H9 (cell line): Measurements from ENCODE around the gene SLC48A1. TPM values are rescaled to one million over a fixed set of nuclear protein-coding genes. Genes with fewer than 3 reads are reported as not detected.
A peak's percentile ranks its signal among the peaks of the same experiment; 100 is the strongest.

Experiments used
- DNase-seq: peaks from one replicate; pipeline ENCODE4 v3.0.0-alpha.2; 2017
- H2AFZ ChIP-seq: one replicate; pipeline ENCODE4 v1.6.1; 2013; ENCODE audit warnings: mild to moderate bottlenecking, low read length, control low read depth, moderate library complexity
- H2AK5ac ChIP-seq: 2 replicates; pipeline ENCODE4 v1.6.1; 2013; ENCODE audit warnings: low read length, control low read depth, mixed read lengths; ENCODE audit not compliant: insufficient read length
- H2BK120ac ChIP-seq: one replicate; pipeline ENCODE4 v1.6.1; 2013; ENCODE audit warnings: low read depth, mild to moderate bottlenecking, low read length, control low read depth, inconsistent platforms; ENCODE audit not compliant: poor library complexity, severe bottlenecking
- H2BK12ac ChIP-seq: 2 replicates; pipeline ENCODE4 v1.6.1; 2013; ENCODE audit warnings: low read length, control low read depth, mixed read lengths, low read depth; ENCODE audit not compliant: insufficient read length
- H2BK15ac ChIP-seq: 2 replicates; pipeline ENCODE4 v1.6.1; 2013; ENCODE audit warnings: low read depth, low read length, control low read depth
- H2BK20ac ChIP-seq: one replicate; pipeline ENCODE4 v1.6.1; 2013; ENCODE audit warnings: low read depth, mild to moderate bottlenecking, low read length, control low read depth, inconsistent platforms; ENCODE audit not compliant: poor library complexity, severe bottlenecking
- H2BK5ac ChIP-seq: 2 replicates; pipeline ENCODE4 v1.6.1; 2013; ENCODE audit warnings: low read length, control low read depth, mixed read lengths; ENCODE audit not compliant: insufficient read length
- H3K14ac ChIP-seq: 2 replicates; pipeline ENCODE4 v1.6.1; 2013; ENCODE audit warnings: low read length, control low read depth; ENCODE audit not compliant: insufficient read depth
- H3K18ac ChIP-seq: 2 replicates; pipeline ENCODE4 v1.6.1; 2013; ENCODE audit warnings: low read depth, mild to moderate bottlenecking, mixed read lengths, low read length, control low read depth; ENCODE audit not compliant: insufficient read length
- H3K23ac ChIP-seq: 2 replicates; pipeline ENCODE4 v1.6.1; 2013; ENCODE audit warnings: low read length, control low read depth, mixed read lengths, low read depth; ENCODE audit not compliant: insufficient read length
- H3K23me2 ChIP-seq: 2 replicates; pipeline ENCODE4 v1.6.1; 2013; ENCODE audit warnings: low read depth, mild to moderate bottlenecking, mixed read lengths, low read length, control low read depth; ENCODE audit not compliant: insufficient read length, poor library complexity, severe bottlenecking
- H3K27ac ChIP-seq: 2 replicates; pipeline ENCODE4 v1.5.1; 2013; ENCODE audit warnings: low read length, control low read depth, mixed read lengths, low read depth; ENCODE audit not compliant: insufficient read length
- H3K27me3 ChIP-seq: 2 replicates; pipeline ENCODE4 v1.6.1; 2013; ENCODE audit warnings: low read length, control low read depth, inconsistent platforms; ENCODE audit not compliant: insufficient read depth
- H3K4ac ChIP-seq: 2 replicates; pipeline ENCODE4 v1.6.1; 2013; ENCODE audit warnings: low read depth, mild to moderate bottlenecking, control low read depth, inconsistent platforms, low read length, moderate library complexity
- H3K4me1 ChIP-seq: 2 replicates; pipeline ENCODE4 v1.6.1; 2013; ENCODE audit warnings: low read length, control low read depth, inconsistent platforms; ENCODE audit not compliant: insufficient read depth
- H3K4me2 ChIP-seq: 2 replicates; pipeline ENCODE4 v1.6.1; 2013; ENCODE audit warnings: low read length, control low read depth, mixed read lengths; ENCODE audit not compliant: insufficient read length, insufficient read depth
- H3K56ac ChIP-seq: 2 replicates; pipeline ENCODE4 v1.6.1; 2013; ENCODE audit warnings: low read depth, mild to moderate bottlenecking, mixed read lengths, low read length, control low read depth; ENCODE audit not compliant: insufficient read length
- H3K79me1 ChIP-seq: 2 replicates; pipeline ENCODE4 v1.6.1; 2013; ENCODE audit warnings: low read depth, mild to moderate bottlenecking, moderate library complexity, low read length, control low read depth, inconsistent platforms; ENCODE audit not compliant: insufficient read depth, poor library complexity, severe bottlenecking
- H3K79me2 ChIP-seq: 2 replicates; pipeline ENCODE4 v1.6.1; 2013; ENCODE audit warnings: low read length, control low read depth, inconsistent platforms; ENCODE audit not compliant: insufficient read depth
- H3K9ac ChIP-seq: 2 replicates; pipeline ENCODE4 v1.6.1; 2013; ENCODE audit warnings: low read length, control low read depth, mixed read lengths; ENCODE audit not compliant: insufficient read length; ENCODE audit errors: extremely low read depth
- H3K9me3 ChIP-seq: one replicate; pipeline ENCODE4 v1.6.1; 2013; ENCODE audit warnings: low read depth, low read length, inconsistent platforms; ENCODE audit not compliant: control insufficient read depth
- H3T11ph ChIP-seq: one replicate; pipeline ENCODE4 v1.6.1; 2013; ENCODE audit warnings: mild to moderate bottlenecking, low read length, control low read depth, inconsistent platforms
- H4K20me1 ChIP-seq: one replicate; pipeline ENCODE4 v1.6.1; 2013; ENCODE audit not compliant: control insufficient read depth, insufficient read length, insufficient read depth
- H4K5ac ChIP-seq: 2 replicates; pipeline ENCODE4 v1.6.1; 2013; ENCODE audit warnings: low read depth, mild to moderate bottlenecking, mixed read lengths, low read length, control low read depth; ENCODE audit not compliant: insufficient read length
- H4K8ac ChIP-seq: replicated peaks from 2 replicates; pipeline ENCODE4 v1.6.1; 2013; ENCODE audit warnings: low read length, control low read depth, mixed read lengths, low read depth; ENCODE audit not compliant: insufficient read length
- H4K91ac ChIP-seq: 2 replicates; pipeline ENCODE4 v1.6.1; 2013; ENCODE audit warnings: low read depth, mild to moderate bottlenecking, moderate library complexity, mixed read lengths, low read length, control low read depth; ENCODE audit not compliant: insufficient read length
- H3K27ac Mint-ChIP-seq, 3 experiments: 2 replicates in 2 of 3; 3 replicates in 1 of 3; pipeline ENCODE4 v1.8.0; 2020 to 2021; ENCODE audit warnings: mixed read lengths in 3 of 3, mild to moderate bottlenecking in 1 of 3, moderate library complexity in 1 of 3
- H3K27me3 Mint-ChIP-seq: 2 replicates; pipeline ENCODE4 v1.8.0; 2021; ENCODE audit warnings: low read depth, mild to moderate bottlenecking, moderate library complexity, mixed read lengths
- H3K36me3 Mint-ChIP-seq, 3 experiments: 2 replicates in 2 of 3; 3 replicates in 1 of 3; pipeline ENCODE4 v1.8.0; 2020 to 2021; ENCODE audit warnings: low read depth in 3 of 3, mixed read lengths in 3 of 3; ENCODE audit not compliant: insufficient read depth in 1 of 3
- H3K4me1 Mint-ChIP-seq, 2 experiments: 2 replicates each; pipeline ENCODE4 v1.8.0; 2020; ENCODE audit warnings: mixed read lengths in 2 of 2
- H3K4me3 Mint-ChIP-seq, 2 experiments: 2 replicates in 1 of 2; 3 replicates in 1 of 2; pipeline ENCODE4 v1.8.0; 2020 to 2021; ENCODE audit warnings: mild to moderate bottlenecking in 2 of 2, mixed read lengths in 2 of 2, moderate library complexity in 1 of 2
- H3K9me3 Mint-ChIP-seq, 2 experiments: 2 replicates in 1 of 2; 3 replicates in 1 of 2; pipeline ENCODE4 v1.8.0; 2020; ENCODE audit warnings: mild to moderate bottlenecking in 2 of 2, mixed read lengths in 2 of 2, moderate library complexity in 1 of 2
- WGBS: extraction: QIAGEN DNeasy Blood & Tissue Kit; methylation state at CpG from one replicate; pipeline ENCODE4 v1.1.7; 2013; ENCODE audit warnings: missing lambda C conversion rate, low lambda C conversion rate, mixed read lengths; ENCODE audit not compliant: insufficient read length; ENCODE audit errors: extremely low coverage; 5-methylcytosine and 5-hydroxymethylcytosine counted together
- total RNA-seq: library from RNA; stranded (reverse); gene quantifications from 2 replicates; pipeline ENCODE4 v1.2.1, GENCODE V29; 2021
- TF ChIP-seq, protein P1 (sequence below): fragments of 200-600 bp; sonication (generic); conservative IDR thresholded peaks from 3 replicates; pipeline ENCODE4 v1.8.0; 2021; ENCODE audit warnings: antibody characterized with exemption, mild to moderate bottlenecking

Gene SLC48A1
- total RNA-seq, 1 experiment from 2014 or later, result 10.6 TPM

DNA sequence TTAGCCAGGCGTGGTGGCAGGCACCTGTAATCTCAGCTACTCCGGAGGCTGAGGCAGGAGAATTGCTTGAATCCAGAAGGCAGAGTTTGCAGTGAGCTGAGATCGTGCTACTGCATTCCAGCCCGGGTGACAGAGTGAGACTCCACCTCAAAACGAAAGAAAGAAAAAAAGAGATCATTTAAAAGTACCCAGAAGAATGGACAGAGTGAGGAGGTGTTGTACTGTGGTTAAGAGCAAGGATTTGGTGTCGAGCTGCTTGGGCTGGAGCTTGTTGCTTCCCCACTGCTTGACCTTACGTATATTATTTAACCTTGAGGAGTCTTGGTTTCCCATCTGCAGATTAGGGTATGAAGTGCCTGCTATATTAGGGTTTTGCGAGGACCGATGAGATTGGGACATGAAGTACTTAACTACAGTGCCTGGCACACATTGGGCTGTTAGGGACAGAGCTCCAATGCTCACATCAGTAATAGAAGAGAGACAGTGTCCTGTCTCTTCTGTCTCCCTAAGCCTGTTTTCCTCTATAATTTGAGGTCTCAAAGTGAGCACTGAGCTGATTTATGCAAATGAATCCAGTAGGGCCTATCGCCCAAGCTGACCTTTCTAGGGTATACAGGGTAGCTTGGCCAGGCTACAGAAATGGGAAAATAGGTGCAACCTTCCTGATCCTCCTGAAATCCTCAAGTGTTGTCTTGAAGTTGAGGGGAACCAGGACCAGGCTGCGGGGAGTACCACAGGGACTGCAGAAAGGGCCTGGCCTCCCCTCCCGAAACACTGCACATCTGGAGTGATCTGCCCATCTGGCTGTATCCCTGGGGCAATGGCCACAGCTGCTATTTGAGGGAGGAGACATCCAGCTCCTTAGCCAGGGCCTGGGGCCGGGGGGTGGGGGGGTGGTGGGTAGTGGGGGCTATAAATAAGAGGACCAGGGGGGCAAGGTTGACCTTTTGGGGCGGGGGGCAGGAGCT, 55.3 kb downstream of the SLC48A1 start:
- Histone ChIP-seq H3K27ac (no peak overlapping the region), H2BK15ac (0 out of 2 replicates have a peak overlapping the region, but pooled peaks have one; percentile 53), H3K9ac (no peak overlapping the region), H3K56ac (no peak overlapping the region), H4K20me1 (no peaks in the 10 kb centered on the region), H4K5ac (no peak overlapping the region), H3K27me3 (no peaks in the 10 kb centered on the region), H3K79me1 (no peaks in the 10 kb centered on the region), H3K23me2 (no peaks in the 10 kb centered on the region), H3K4ac (no peak overlapping the region), H3K14ac (no peak overlapping the region), H3K18ac (no peak overlapping the region), H2BK120ac (no peak overlapping the region), H3K4me2 (no peak overlapping the region), H2BK20ac (no peak overlapping the region), H4K91ac (no peak overlapping the region), H2BK12ac (no peak overlapping the region), H2AFZ (no peak overlapping the region), H2BK5ac (no peak overlapping the region), H2AK5ac (no peak overlapping the region), H3K23ac (no peak overlapping the region), H3T11ph (no peak overlapping the region), H3K79me2 (no peaks in the 10 kb centered on the region), H4K8ac (no peak overlapping the region), H3K4me1 (0 out of 2 replicates have a peak, but pooled peaks cover 7% of the 10 kb centered on the region), H3K9me3 (no peaks in the 10 kb centered on the region)
- WGBS, result no CpG with 5 or more reads among the region's 14 CpGs
- DNase-seq, result no peak
- Mint-ChIP-seq H3K4me3 (no peak overlapping the region), H3K9me3 (no peaks in the 10 kb centered on the region; a peak in 2 of 5 replicates), H3K36me3 (no peaks in the 10 kb centered on the region), H3K4me1 (peaks cover 26 to 40% of the 10 kb centered on the region in 2 experiments), H3K27me3 (peaks cover under 1% of the 10 kb centered on the region), H3K27ac (0 out of 7 replicates have a peak overlapping the region, but pooled peaks of 1 of the 3 experiments have one; percentile 59)
- TF ChIP-seq, protein P1, sequence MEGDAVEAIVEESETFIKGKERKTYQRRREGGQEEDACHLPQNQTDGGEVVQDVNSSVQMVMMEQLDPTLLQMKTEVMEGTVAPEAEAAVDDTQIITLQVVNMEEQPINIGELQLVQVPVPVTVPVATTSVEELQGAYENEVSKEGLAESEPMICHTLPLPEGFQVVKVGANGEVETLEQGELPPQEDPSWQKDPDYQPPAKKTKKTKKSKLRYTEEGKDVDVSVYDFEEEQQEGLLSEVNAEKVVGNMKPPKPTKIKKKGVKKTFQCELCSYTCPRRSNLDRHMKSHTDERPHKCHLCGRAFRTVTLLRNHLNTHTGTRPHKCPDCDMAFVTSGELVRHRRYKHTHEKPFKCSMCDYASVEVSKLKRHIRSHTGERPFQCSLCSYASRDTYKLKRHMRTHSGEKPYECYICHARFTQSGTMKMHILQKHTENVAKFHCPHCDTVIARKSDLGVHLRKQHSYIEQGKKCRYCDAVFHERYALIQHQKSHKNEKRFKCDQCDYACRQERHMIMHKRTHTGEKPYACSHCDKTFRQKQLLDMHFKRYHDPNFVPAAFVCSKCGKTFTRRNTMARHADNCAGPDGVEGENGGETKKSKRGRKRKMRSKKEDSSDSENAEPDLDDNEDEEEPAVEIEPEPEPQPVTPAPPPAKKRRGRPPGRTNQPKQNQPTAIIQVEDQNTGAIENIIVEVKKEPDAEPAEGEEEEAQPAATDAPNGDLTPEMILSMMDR, result no peak
